ENCODE results near the gene GLCE. TPM values are rescaled to one million over a fixed set of nuclear protein-coding genes. Genes with fewer than 3 reads are reported as not detected.

GLCE gene
- total RNA-seq, 1 experiment from 2014 or later: 43.3 TPM

DNA sequence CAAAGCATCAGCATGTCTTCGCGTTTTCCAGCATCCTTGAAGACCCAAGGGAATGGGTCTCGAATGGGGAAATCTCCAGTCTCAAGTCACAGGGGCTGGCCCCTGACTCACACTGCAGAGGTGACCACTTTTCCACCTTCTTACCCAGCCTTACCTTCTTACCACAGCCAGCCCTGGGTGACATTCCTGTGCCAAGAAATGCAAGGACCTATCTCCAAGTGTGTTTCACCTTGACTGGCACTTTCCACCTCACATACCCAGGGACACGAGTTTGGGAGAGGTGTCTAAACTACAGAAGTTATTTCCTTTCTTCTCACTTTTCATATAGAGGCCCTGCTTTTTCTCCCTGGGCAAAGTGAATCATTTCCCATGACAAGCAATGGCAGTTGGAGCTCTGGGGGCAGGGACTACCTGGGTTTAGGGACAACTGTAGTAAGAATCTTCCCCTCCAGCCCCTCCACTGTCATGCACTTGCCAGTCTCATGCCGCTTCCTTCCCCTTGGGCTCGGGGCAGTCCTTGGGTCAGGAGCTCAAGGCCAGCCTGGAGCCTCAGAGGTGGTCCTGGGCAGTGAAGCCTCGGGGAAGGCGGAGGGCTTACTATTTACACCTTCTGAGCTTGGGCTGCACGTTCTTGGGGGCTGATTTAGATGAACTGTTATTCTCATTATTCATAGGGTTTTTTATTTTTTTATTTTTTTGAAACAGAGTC is 155.1 kb downstream of the GLCE start:
- in situ Hi-C loops (cut with HindIII; ENCODE audit: low pct_unique_long_range_greater_than_20kb, low sequenced_read_pairs): no loop called here
- DNase-seq (ENCODE audit: low read depth, low spot score): no peak

DNA sequence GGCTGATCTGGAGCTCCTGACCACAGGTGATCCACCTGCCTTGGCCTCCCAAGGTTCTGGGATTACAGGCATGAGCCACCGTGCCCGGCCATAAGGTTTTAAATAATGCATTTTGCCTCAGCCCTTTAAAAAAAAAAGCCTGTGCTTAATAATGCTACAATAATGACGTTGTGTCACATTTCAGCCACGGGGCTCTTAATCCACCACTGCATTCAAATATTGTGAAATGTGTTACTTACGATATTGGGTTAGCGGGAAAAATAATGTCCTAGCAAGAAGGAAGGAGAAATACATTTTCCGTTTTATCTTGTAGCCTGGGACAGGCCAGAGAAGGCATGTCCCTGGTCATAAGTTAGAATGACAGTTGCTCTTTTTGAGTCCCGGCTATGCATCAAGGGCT is 155.9 kb downstream of the GLCE start:
- in situ Hi-C loops (cut with HindIII; ENCODE audit: low pct_unique_long_range_greater_than_20kb, low sequenced_read_pairs): no loop called here

DNA sequence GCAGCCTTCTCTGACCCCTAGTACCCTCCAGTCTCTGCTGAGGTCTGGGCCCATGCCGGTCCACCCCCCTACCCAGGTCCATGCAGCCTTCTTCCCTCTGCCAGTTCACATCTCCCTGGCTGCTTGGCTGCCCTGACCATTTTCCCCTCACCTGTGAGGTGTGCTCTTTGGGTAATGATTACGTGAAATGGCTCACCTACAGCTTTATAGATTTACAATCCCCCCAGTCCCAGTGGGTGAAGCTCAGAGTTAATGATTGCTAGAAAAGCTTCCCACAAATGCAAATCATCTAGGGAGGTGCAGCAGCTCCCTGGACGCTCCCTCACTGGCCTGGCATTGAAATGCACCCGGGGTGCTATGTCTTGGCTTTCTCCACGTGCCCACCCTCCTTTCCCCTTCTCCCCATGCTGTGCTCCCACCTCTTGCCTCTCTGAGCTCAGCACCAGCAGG is 157.0 kb downstream of the GLCE start:
- in situ Hi-C loops (cut with HindIII; ENCODE audit: low pct_unique_long_range_greater_than_20kb, low sequenced_read_pairs): no loop called here
- DNase-seq (ENCODE audit: low read depth, low spot score): no peak

More for the DNA sequence above, 155.9 kb downstream of the GLCE start:
- no peak for DNase-seq (ENCODE audit: low read depth, low spot score)

GRCh38 chr15:69318033-69318432 is 157.6 kb downstream of the GLCE start:
- in situ Hi-C loops (cut with HindIII; ENCODE audit: low pct_unique_long_range_greater_than_20kb, low sequenced_read_pairs): no loop called here
- no peak for DNase-seq (ENCODE audit: low read depth, low spot score)

GRCh38 chr15:69319384-69320375 is 159.2 kb downstream of the GLCE start:
- no peak for DNase-seq (ENCODE audit: low read depth, low spot score)
- in situ Hi-C loops (cut with HindIII; ENCODE audit: low pct_unique_long_range_greater_than_20kb, low sequenced_read_pairs): no loop called here

- DNase-seq (ENCODE audit: low read depth, low spot score): peak; percentile 16
- in situ Hi-C loops (cut with HindIII; ENCODE audit: low pct_unique_long_range_greater_than_20kb, low sequenced_read_pairs): no loop called here
Measured at GRCh38 chr15:69320977-69321554, 160.6 kb downstream of the GLCE start.

Other genes starting within 250 kb of the GLCE start
- 148 and 159 TPM in 2 replicates for gene SPESP1, start 230.1 kb upstream of the GLCE start, total RNA-seq (2014; rRNA removed; shearing (Covaris generic))
- gene NOX5, start 145.9 kb upstream of the GLCE start, total RNA-seq (2014; rRNA removed; shearing (Covaris generic)): 4.0 TPM in 2 replicates
- 2.3 and 2.4 TPM in 2 replicates for gene PAQR5, start 138.3 kb downstream of the GLCE start, total RNA-seq (2014; rRNA removed; shearing (Covaris generic))

Data from SK-MEL-5 (cell line).